Esophagus squamous epithelium (tissue), 4 donors: ENCODE results near the gene PRPH2.

ENCODE experiments used
- POLR2A ChIP-seq, 4 donors: fragments of 450-650 bp; IDR thresholded peaks; one replicate each; pipeline ENCODE4 v1.6.1; 2017; ENCODE audit warnings: antibody characterized with exemption in 4 of 4, mild to moderate bottlenecking in 4 of 4, moderate library complexity in 3 of 4
- TF ChIP-seq, protein P1 (sequence below), 6 experiments: fragments of 450-650 bp in 4 of 6; fragments of 200-600 bp in 2 of 6; sonication (generic) in 2 of 6; IDR thresholded peaks; one replicate each; pipeline ENCODE4 v1.5.1; 2016 to 2019; ENCODE audit warnings: antibody characterized with exemption in 6 of 6, mild to moderate bottlenecking in 4 of 6, moderate library complexity in 4 of 6

DNA sequence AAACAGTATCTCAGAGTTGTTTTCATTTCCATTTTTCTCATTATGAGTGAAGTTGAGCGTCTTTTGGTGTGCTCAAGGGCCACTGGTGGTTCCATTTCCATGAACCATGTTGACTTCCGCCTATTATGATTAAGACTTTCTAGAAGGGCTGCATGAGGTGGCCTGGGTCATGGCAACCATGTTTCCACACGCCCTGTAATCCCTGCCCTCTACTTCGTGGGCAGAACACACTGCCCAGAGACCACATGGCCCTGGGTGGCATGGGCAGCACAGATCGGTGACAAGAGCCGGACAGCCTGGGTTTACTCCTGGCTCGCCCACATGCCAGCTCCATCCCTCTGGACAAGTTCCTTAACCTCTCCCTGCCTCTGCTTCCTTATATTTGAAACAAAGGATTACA lies 14.8 kb downstream of the PRPH2 start:
- TF ChIP-seq, protein P1, sequence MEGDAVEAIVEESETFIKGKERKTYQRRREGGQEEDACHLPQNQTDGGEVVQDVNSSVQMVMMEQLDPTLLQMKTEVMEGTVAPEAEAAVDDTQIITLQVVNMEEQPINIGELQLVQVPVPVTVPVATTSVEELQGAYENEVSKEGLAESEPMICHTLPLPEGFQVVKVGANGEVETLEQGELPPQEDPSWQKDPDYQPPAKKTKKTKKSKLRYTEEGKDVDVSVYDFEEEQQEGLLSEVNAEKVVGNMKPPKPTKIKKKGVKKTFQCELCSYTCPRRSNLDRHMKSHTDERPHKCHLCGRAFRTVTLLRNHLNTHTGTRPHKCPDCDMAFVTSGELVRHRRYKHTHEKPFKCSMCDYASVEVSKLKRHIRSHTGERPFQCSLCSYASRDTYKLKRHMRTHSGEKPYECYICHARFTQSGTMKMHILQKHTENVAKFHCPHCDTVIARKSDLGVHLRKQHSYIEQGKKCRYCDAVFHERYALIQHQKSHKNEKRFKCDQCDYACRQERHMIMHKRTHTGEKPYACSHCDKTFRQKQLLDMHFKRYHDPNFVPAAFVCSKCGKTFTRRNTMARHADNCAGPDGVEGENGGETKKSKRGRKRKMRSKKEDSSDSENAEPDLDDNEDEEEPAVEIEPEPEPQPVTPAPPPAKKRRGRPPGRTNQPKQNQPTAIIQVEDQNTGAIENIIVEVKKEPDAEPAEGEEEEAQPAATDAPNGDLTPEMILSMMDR (IDR thresholded peaks at IDR 0.05), result no peak
- TF ChIP-seq POLR2A (IDR thresholded peaks at IDR 0.05), result no peak
